Body of pancreas (tissue), 4 donors: ENCODE data around the gene NDP.

Experiments
- POLR2A ChIP-seq, 3 donors: fragments of 450-650 bp; IDR thresholded peaks; one replicate each; pipeline ENCODE4 v1.6.1; 2016; ENCODE audit warnings: antibody characterized with exemption in 3 of 3, mild to moderate bottlenecking in 2 of 3
- TF ChIP-seq, protein P1 (sequence below), 7 experiments: fragments of 450-650 bp in 4 of 7; fragments of 200-600 bp in 3 of 7; sonication (generic) in 3 of 7; IDR thresholded peaks; one replicate each; pipeline ENCODE4 v1.5.1; 2016 to 2019; ENCODE audit warnings: antibody characterized with exemption in 7 of 7

DNA sequence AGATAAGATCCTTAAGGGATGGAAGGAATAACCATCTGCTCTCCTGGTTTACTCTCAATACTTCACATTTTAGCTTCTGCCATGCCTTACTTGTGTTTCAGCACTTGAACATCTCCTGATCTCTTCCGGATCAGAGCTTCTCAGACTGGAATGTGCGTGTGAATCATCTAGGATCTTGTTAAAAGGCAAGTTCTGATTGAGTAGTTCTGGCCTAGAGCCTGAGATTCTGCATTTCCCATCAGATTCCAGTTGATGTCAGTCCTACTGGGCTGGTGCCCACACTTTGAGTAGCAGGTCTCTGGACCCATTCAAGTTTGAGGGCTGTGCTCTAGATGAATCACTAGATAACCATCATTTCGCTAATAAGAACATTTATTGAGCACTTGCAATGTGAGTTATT is 20.0 kb downstream of the NDP start:
- TF ChIP-seq, protein P1, sequence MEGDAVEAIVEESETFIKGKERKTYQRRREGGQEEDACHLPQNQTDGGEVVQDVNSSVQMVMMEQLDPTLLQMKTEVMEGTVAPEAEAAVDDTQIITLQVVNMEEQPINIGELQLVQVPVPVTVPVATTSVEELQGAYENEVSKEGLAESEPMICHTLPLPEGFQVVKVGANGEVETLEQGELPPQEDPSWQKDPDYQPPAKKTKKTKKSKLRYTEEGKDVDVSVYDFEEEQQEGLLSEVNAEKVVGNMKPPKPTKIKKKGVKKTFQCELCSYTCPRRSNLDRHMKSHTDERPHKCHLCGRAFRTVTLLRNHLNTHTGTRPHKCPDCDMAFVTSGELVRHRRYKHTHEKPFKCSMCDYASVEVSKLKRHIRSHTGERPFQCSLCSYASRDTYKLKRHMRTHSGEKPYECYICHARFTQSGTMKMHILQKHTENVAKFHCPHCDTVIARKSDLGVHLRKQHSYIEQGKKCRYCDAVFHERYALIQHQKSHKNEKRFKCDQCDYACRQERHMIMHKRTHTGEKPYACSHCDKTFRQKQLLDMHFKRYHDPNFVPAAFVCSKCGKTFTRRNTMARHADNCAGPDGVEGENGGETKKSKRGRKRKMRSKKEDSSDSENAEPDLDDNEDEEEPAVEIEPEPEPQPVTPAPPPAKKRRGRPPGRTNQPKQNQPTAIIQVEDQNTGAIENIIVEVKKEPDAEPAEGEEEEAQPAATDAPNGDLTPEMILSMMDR (IDR thresholded peaks at IDR 0.05): no peak
- no peak for TF ChIP-seq POLR2A (IDR thresholded peaks at IDR 0.05)
